ENCODE measurements around the gene GNPTG. TPM values are rescaled to one million over a fixed set of nuclear protein-coding genes. Genes with fewer than 3 reads are reported as not detected.

The GNPTG gene
- total and polyA plus RNA-seq, 9 of the 15 experiments (the other 6 are each of a cell fraction or from before 2014, with no cell fraction given): 0.69 to 33.3 (median 13.6) TPM

DNA sequence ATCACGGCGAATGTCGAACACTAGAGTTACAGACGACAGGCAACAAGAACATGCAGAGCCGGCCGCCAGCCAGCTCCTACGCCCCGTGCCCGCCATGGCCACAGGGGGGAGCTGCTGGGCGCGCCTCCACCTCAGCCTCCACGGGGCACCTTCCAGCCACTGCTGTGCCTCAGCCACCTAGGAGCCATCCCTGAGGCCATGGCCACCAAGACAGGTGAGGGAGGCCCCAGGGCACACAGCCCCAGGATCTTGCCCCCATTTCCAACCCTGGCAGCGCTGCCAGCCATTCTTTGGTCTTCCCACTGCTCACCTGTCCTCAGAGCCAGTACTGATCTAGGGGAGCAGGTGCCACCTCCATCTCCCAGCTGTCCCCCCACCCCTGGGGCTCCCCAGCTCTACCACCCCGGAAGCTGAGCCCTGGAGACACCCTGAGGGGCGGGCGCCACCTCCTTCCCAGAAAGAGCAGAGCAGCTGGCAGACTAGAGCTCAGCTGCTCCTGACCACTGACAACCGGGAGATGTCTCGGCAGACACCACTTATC lies 11.8 kb downstream of the GNPTG start (continued):
- TF ChIP-seq FIP1L1 (IDR thresholded peaks at IDR 0.05; ENCODE audit: low read depth, low read length, poor library complexity, severe bottlenecking) (no peak), MAZ (CRISPR knock-in tag; conservative IDR thresholded peaks at IDR 0.05 in 1 of 2, IDR thresholded peaks at IDR 0.05 in 1 of 2) (peak; percentile 29 to 71; a peak in 2 of 4 replicates), ASH1L (IDR thresholded peaks at IDR 0.05; ENCODE audit: borderline replicate concordance, low read depth, partially characterized antibody) (no peak), SREBF1 (IDR thresholded peaks at IDR 0.05; ENCODE audit: borderline replicate concordance, low read depth, low read length) (no peak), CREB1 (IDR thresholded peaks at IDR 0.05) (no peak), CREB1 (CRISPR knock-in tag; IDR thresholded peaks at IDR 0.05) (0 out of 2 replicates have a peak, but pooled peaks have one; percentile 40), ZNF354B (CRISPR knock-in tag; IDR thresholded peaks at IDR 0.05) (no peak), CBFA2T3 (IDR thresholded peaks at IDR 0.05) (no peak), ZNF263 (CRISPR knock-in tag; IDR thresholded peaks at IDR 0.05; ENCODE audit: borderline replicate concordance) (no peak), ZNF311 (CRISPR knock-in tag; IDR thresholded peaks at IDR 0.05) (no peak), ELF4 (CRISPR knock-in tag; IDR thresholded peaks at IDR 0.05) (no peak), ATF7 (IDR thresholded peaks at IDR 0.05) (no peak), HIVEP1 (CRISPR knock-in tag; IDR thresholded peaks at IDR 0.05) (no peak), SIN3B (IDR thresholded peaks at IDR 0.05; ENCODE audit: low read depth) (no peak), CBX2 (IDR thresholded peaks at IDR 0.05; ENCODE audit: insufficient read depth, low read length, poor library complexity, severe bottlenecking) (no peak), PRMT5 (CRISPR knock-in tag; IDR thresholded peaks at IDR 0.05) (no peak), HOXB6 (CRISPR knock-in tag; IDR thresholded peaks at IDR 0.05; ENCODE audit: borderline replicate concordance) (no peak)
- TF ChIP-seq, protein P1, sequence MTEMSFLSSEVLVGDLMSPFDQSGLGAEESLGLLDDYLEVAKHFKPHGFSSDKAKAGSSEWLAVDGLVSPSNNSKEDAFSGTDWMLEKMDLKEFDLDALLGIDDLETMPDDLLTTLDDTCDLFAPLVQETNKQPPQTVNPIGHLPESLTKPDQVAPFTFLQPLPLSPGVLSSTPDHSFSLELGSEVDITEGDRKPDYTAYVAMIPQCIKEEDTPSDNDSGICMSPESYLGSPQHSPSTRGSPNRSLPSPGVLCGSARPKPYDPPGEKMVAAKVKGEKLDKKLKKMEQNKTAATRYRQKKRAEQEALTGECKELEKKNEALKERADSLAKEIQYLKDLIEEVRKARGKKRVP (CRISPR knock-in tag; IDR thresholded peaks at IDR 0.05): no peak
- TF ChIP-seq, protein P2, sequence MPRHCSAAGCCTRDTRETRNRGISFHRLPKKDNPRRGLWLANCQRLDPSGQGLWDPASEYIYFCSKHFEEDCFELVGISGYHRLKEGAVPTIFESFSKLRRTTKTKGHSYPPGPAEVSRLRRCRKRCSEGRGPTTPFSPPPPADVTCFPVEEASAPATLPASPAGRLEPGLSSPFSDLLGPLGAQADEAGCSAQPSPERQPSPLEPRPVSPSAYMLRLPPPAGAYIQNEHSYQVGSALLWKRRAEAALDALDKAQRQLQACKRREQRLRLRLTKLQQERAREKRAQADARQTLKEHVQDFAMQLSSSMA (CRISPR knock-in tag; IDR thresholded peaks at IDR 0.05): no peak
- TF ChIP-seq, protein P3, sequence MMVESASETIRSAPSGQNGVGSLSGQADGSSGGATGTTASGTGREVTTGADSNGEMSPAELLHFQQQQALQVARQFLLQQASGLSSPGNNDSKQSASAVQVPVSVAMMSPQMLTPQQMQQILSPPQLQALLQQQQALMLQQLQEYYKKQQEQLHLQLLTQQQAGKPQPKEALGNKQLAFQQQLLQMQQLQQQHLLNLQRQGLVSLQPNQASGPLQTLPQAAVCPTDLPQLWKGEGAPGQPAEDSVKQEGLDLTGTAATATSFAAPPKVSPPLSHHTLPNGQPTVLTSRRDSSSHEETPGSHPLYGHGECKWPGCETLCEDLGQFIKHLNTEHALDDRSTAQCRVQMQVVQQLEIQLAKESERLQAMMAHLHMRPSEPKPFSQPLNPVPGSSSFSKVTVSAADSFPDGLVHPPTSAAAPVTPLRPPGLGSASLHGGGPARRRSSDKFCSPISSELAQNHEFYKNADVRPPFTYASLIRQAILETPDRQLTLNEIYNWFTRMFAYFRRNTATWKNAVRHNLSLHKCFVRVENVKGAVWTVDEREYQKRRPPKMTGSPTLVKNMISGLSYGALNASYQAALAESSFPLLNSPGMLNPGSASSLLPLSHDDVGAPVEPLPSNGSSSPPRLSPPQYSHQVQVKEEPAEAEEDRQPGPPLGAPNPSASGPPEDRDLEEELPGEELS (CRISPR knock-in tag; IDR thresholded peaks at IDR 0.05; ENCODE audit: borderline replicate concordance): no peak
- TF ChIP-seq, protein P4, sequence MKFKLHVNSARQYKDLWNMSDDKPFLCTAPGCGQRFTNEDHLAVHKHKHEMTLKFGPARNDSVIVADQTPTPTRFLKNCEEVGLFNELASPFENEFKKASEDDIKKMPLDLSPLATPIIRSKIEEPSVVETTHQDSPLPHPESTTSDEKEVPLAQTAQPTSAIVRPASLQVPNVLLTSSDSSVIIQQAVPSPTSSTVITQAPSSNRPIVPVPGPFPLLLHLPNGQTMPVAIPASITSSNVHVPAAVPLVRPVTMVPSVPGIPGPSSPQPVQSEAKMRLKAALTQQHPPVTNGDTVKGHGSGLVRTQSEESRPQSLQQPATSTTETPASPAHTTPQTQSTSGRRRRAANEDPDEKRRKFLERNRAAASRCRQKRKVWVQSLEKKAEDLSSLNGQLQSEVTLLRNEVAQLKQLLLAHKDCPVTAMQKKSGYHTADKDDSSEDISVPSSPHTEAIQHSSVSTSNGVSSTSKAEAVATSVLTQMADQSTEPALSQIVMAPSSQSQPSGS (CRISPR knock-in tag; IDR thresholded peaks at IDR 0.05): no peak
